GM18499 (cell line): ENCODE measurements around the gene KRTAP10-11.
"Not testable (repeated sequence)": the region's sequence is repeated elsewhere in the genome, so short reads cannot be mapped to it uniquely, and the experiment has no call there.

ENCODE experiments used
- ATAC-seq: cut with Tn5 transposase; IDR thresholded peaks from one replicate; pipeline ENCODE4 v1.9.1; 2021; ENCODE audit warnings: moderate number of reproducible peaks; ENCODE audit not compliant: insufficient read depth, unreplicated experiment

Gene KRTAP10-11

GRCh38 chr21:44657635-44658540 lies 11.7 kb downstream of the KRTAP10-11 start, which contains the start of gene KRTAP12-3:
Gene KRTAP12-3 (plus strand): TSS chr21:44657932. CDS start chr21:44657980, 48 bp downstream.
- no peak for ATAC-seq

DNA sequence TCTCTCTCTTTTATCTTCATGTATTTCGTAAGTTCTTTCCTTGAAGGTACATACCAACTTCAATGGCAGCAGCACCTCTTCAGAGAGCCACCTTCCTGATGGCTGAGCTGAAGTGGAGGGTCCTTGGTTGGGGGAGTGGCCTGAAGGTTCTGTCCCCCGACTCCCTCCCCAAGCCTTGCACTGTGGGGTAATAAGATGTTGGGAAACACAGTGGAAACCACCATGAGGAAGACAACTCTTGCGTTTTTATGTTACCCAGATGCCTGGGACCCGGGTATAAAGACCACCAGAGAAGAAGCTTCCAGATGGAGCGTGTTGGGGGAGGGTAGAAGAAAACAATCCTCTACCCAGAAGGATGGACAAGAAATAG lies 12.3 kb downstream of the KRTAP10-11 start:
- ATAC-seq = no peak

GRCh38 chr21:44658913-44659595 lies 12.8 kb downstream of the KRTAP10-11 start:
- ATAC-seq = no peak

DNA sequence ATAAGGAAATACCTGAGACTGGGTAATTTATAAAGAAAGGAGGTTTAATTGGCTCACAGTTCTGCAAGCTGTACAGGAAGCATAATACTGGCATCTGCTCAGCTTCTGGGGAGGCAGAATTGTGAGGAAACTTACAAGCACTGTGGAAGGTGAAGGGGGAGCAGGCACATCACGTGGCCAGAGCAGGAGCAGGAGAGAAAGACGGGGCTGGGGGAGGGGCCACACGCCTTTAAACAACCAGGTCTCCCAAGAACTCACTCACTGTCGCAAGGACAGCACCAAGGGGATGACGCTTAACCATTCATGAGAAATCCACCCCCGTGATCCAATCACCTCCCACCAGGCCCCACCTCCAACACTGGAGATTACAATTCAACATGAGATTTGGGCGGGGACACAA lies 15.4 kb downstream of the KRTAP10-11 start:
- not testable (repeated sequence) for ATAC-seq

DNA sequence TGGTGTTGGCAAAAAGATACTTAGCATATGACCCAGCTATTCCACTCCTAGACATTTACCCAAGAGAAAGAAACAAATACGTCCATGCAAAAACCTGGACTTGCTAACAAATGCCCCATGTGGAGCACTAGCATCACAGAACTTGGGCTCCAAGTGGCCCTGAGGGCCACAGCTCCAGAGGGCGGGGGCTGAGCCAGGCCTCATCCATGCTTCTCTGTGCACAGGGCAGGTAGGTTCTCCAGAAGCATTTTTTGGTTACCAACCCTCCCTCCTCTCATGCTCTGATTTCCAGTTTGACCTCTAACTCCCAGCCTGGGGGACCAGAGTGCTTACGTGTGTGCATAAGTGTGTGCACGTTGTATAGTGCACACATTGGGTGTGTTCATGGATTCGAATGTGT lies 18.5 kb downstream of the KRTAP10-11 start:
- no peak for ATAC-seq

DNA sequence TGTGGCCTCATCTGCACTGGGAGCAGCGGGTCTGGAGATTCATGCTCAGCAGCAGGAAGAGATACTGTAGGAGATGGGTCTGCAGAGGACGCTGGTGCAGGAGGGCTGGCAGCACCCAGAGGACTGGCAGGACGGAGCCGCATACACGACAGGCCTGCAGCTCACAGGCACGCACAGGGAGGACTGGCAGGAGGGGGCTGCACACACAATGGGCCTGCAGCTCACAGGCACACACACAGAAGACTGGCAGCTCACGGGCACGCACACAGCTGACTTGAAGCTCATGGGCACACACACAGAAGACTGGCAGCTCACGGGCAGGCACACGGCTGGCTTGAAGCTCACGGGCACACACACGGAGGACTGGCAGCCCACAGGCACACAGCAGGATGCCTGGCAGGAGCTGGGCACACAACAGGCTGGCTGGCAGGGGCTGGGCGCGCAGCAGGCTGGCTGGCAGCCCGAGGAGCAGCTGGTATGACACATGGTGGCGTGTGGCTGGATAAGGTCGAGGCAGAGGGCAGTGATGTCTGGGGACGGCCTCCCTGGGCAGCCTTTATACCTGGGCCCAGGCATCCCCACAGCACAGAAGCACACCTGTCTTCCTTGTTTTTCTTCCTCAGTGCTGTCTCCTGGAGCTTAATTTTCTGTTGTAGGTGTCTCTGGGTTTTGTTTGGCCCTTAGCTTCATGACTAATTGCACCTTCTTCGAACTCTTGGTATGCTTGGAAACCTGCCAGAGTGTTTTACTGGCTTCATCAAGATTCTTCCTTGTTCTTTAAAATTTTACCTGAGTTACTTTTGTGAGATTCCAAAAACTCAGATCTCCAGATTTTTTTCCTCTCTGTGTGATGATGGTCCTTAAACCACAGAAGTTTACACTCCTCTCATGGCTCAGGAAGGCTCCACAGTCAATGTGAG lies 20.4 kb downstream of the KRTAP10-11 start, which contains the start of gene KRTAP12-2:
TSS of gene KRTAP12-2 (minus strand) at position 527 of the 920 bp plus-strand sequence. CDS start at position 486, 41 bp downstream.
- ATAC-seq = no peak

GRCh38 chr21:44667612-44668011 lies 21.4 kb downstream of the KRTAP10-11 start:
- no peak for ATAC-seq

DNA sequence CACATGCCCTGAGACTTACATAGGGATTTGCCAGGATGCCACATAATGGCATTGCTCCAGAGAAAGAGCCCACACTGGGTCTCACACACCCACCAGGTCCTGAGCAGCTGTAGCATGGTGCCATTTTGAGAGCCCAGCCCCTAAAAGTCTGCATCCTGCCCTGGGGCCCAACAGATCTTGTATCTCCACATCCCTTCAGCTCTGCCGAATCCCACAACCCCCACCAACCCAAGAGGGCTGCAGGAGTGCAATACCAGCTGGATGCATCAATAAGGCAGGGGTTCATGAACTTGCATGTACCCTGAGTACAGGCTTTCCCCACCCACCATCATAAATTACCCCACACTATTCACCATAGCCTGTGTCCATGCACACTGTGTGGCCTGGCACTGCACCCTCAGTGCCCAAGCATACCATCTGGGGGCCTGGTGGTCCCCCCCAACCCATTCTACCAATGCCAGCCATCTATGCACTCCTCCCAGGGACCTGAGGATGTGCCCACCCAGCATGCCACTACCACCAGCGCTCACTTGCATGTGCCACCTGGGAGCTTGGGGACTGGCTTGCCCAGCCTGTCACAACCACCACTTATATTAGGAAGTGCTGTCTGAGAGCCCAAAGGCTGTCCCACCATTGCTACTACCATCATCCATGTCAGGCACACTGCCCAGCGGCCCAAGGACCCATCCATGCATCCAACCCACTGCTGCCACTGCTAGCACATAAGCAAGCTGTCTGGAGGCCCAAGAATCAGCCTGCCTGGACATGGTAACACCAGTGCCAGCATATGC lies 24.6 kb downstream of the KRTAP10-11 start:
- ATAC-seq = no peak

DNA sequence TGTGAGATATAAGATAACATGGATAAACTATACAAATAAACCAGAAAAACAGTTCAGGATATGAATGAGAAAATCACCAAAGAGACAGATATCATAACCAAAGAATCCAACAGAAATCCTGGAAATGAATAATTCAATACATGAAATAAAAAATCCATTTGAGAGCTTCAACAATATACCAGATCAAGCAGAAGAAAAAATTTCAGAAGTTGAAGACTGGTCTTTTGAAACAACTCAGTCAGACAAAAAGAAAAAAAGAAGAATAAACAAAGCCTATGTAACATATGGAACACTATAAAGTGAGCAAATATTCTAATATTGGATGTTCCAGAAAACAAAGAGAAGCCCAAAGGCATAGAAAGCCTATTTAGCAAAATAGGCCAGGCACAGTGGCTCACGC lies 25.7 kb downstream of the KRTAP10-11 start:
- ATAC-seq = no peak

DNA sequence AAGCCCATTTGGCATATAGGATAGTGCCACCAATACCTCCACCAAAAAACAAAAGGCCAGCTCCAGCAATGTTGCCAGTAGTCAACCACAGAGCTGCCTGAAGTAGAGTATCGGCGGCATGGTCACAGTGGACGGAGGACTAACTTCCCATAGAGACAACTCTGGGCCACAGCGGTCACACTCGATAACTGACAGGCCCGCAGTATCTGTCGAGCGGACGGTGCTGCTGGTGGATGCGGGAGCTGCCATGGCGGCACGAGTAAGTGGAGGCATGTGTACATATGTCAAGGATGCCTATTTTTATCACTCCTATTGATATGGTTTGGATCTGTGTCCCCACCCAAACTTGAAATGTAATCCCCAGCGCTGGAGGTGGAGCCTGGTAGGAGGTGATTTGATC lies 31.7 kb downstream of the KRTAP10-11 start:
- no peak for ATAC-seq

DNA sequence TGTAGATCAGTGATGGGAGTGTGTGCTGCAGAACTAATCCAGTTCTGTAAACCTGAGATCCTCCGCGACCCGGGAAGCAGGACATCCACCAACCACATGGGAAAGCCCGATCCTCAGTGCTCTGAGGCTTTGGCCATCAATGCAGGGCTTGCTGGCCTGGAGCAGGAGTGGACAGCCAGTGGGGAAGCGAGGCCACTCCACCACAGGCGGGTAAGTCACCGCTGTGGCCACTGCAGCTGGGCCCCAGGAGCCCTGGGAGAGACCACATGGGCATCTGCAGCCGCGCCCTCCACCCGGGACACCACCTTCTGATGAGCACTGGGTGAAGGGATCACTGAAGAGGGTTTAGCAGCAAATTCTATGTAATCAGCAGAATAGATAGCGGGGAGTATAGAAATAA lies 34.9 kb downstream of the KRTAP10-11 start:
- ATAC-seq = no peak

DNA sequence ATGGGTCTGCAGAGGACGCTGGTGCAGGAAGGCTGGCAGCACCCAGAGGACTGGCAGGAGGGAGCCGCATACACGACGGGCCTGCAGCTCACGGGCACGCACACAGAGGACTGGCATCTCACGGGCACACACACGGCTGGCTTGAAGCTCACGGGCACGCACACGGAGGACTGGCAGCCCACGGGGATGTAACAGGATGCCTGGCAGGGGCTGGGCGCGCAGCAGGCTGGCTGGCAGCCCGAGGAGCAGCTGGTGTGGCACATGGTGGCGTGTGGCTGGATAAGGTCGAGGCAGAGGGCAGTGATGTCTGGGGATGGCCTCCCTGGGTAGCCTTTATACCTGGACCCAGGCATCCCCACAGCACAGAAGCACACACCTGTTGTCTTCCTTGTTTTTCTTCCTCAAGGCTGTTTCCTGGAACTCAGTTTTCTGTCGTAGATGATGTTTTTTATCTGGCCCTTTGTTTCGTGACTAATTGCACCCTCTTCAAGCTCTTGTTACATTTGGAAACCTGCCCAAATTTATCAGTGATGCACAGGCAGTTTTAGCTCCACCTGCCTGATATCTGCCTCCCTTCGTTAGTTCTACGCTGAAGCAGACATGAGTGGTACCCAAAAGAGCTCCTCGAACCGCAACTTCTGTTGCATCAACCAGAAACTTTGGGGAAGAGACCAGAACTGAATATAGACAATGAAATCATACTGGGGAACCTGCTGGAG lies 35.8 kb downstream of the KRTAP10-11 start, which contains the start of gene KRTAP12-1:
TSS of gene KRTAP12-1 (minus strand) at position 303 of the 719 bp plus-strand sequence. CDS start at position 263, 40 bp downstream.
- no peak for ATAC-seq

DNA sequence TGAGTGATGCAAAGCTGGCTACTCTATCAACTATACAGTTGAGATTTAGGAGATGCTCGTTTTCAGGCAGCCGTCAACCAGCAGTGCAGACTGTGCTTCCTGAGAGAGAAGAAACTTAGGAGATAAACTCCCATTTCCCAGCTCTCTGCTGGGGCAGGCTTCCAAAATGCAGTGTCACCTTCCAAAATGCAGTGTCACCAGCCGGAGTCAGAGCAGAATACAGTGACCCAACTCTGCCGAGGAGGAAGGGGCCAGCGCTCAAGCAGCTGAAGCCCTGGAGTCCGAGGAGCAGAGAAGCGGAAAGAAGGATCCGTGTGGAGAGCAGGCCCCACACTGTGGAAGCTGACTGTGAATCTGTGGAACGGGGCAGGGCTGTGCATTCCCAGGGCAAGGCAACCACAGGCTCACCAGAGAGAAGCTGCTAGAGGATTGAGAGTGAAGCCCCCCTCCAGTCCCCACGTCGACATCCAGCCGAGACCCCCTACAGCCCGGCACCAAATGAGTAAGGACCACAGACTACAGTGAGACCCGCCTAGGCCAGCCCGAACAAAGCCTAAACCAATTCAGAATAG lies 36.5 kb downstream of the KRTAP10-11 start:
- no peak for ATAC-seq

DNA sequence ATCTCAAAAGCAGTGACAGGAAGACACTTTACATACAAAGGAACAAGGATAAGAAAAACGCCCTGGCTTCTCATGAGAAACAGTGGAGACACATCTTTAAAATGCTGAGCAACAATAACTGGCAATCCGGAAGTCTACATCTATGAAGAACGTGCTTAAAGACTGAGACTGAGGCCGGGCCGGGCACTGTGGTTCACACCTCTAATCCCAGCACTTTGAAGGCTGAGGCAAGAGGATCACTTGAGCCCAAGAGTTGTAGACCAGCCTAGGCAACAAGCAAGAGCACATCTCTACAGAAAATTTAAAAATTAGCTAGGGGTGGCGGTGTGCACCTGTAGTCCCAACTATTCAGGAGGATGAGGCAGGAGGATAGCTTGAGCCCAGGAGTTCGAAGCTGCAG lies 37.9 kb downstream of the KRTAP10-11 start:
- ATAC-seq = no peak

GRCh38 chr21:44684483-44684882 lies 38.3 kb downstream of the KRTAP10-11 start:
- no peak for ATAC-seq

DNA sequence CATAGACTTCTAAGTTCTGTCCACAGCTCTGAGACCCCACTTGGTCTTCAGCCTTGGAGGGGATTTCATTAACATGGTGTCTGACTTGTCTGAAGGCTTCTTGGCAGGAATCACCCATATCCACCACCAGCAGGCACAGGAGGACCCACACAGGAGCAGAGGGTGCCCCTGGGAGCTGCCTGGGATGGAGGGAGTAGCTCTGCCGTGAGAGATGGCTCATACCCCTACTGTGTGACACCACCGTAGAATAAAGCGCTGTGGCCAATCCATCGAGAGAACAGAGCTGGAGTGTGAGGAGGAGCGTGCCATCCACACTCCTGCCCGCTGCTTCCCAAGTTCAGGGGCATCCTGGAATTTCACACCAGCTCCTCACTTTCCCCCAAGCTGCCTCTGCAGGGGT lies 38.8 kb downstream of the KRTAP10-11 start:
- not testable (repeated sequence) for ATAC-seq

DNA sequence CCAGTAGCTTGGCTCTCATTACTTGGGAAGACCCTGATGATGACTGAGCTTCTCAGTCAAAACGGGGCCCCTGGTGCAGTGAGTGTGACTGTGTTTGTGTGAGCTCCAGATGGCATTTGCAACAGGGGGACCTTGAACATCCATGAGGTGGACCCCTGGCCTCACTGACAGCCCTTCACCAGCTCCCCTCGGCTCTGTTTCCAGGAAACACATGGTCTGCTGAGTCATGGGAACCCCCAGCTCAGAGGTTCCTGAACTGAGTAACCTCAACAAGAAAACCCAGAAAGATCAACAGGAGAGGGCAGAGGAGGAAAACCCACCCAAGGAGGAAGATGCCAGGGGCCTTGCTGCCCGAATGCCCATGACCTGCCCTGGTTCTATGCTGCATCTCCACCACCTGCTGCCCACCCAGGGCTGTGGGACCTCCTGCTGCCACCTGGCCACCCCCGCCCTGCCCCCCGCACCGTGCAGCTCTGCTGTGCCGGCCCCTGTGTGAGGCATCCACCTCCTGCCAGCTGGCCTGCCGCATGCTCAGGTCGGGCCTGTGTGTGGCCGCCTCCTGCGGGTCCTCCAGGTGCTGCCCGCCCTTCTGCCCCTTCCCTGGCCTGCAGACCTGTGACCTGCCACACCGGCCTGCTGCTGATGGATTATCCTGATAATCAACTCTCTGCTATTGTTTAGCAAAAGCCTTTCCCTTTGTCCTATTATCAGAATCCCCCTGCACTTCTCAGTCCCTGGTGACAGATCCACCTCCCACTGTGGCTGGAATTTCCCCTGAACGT lies 40.0 kb downstream of the KRTAP10-11 start:
- no peak for ATAC-seq
